Measurements from ENCODE around the gene FRMD6.

The FRMD6 gene

GRCh38 chr14:51651388-51652167, at the start of gene FRMD6:
Gene FRMD6 (plus strand): TSS chr14:51651910. CDS start chr14:51689837, 37,927 bp downstream.
- DNase-seq = peak; percentile 94

DNA sequence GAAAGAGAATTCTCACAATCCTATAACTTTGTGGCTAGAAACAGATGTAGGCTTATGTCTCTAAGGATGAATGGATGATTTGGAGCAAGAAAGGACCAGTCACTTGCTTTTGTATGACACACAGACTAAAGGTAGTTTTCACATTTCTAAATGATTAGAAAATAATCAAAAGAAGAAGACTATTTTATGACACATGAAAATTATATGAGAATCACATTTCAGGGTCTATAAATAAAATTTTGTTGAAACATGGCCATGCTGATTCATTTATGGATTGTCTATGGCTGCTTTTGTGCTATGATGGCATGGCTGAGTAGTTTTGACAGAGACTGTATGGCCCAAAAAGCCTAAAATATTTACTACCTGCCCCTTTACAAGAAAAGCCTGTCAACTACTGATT, 49.4 kb upstream of the FRMD6 start:
- DNase-seq = no peak

DNA sequence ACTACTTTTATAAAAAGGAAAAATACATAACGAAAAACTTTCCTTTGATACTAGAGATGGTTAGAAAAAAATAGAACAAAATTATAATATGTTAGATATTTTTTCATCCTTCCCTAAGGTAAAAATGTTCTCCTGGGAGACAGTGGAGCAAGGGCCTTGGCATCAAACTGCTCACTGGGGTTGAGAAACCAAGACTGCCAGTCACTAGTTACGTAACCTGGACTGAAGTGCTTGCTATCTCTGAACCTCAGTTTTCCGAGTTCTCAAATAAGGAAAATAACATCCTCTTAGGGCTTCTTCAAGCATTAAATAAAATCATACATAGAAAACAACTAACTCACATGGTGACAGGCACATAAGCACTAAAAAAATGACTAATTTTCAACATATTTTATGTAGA, 48.2 kb upstream of the FRMD6 start:
- DNase-seq = no peak

DNA sequence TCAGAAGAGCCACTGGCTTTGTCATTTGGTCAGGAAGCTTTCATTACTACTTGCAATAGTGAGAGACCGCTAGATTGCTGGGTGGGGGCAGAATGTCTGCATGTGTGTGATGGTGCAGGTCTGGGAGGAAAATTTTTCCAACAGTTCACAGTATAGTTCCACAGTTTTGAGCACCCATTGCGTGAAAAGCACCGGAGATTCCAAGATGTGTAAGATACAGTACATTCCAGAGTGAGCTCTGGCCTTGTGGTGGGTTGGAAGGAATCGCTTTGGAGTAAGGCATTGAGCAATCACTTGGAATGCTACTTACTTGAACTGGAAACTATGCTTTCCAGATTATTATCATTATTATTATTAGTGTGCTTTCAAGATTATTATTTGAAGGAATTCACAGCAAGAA, 47.6 kb upstream of the FRMD6 start:
- no peak for DNase-seq

DNA sequence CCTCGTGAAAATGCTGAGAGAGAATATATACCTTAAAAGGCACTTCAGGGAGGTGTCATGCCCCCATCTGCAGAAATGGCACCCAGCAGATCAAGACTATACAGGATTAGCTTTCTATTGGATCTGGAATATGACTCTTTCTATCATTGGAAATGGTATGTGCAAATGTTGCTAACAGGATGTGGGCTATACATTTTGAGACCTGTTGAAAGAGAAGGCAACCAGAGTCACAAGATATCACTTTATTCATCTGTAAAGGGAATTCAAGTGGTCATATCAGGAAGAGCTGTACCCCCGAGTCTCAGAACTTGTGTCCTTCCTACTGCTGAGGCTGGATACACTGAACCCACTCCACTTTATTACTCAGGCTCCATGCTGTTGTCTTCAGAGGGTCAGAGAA, 46.1 kb upstream of the FRMD6 start:
- no peak for DNase-seq

GRCh38 chr14:51607711-51608110, 44.0 kb upstream of the FRMD6 start:
- no peak for DNase-seq

GRCh38 chr14:51609251-51609954, 42.3 kb upstream of the FRMD6 start:
- DNase-seq = no peak

DNA sequence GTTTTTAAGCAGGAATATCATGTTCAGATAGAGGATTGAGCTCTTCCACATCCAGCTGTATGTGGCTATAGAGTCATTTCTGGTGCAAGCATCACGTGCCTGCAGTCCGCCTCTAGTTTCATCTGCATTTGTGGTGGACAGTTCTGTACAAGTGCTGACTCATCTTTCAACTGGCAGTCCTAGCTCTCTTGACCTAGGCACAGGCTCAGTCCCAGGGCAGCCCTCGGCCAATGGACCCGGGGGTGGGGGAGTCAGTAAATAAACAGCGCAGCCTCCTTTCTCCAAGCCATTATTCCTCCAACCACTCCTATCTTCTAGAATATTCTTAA, 41.8 kb upstream of the FRMD6 start:
- no peak for DNase-seq

DNA sequence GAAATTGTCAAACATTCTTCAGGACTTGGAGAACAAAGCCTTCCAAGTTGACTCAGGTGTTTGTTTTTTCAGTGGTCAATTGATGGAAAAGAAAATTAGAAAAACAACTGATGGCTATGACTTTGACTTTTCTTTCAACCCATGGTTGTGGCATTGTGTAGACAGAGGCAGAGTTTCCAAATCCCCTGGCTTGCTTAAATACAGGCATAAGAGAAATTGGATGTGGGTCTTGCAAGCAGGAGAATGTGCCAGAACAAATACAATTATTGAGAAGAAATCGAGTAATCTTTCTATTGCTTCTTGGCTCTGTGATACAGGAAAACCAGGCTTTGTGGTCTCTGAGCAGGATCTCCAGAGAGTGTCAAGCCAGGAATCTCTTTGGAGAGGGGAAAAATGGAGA, 40.9 kb upstream of the FRMD6 start:
- no peak for DNase-seq

DNA sequence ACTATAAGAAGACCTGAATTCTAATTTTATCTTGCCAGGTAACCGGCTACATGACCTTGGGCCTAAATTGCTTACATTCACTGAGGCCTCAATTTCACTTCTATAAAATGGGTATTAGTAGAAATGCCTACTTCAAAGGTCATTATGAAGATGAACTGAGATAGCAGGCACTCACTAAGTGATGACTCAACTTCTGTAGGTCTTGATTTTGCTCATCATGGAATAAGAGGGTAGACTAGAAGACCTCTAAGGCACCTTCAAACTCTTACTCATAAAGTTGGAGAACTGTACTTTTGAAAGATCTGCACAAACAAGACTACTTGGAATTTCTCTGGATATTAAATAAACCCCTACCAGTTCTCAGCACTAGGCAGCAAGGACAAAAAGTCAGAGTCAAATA, 39.3 kb upstream of the FRMD6 start:
- DNase-seq = no peak

DNA sequence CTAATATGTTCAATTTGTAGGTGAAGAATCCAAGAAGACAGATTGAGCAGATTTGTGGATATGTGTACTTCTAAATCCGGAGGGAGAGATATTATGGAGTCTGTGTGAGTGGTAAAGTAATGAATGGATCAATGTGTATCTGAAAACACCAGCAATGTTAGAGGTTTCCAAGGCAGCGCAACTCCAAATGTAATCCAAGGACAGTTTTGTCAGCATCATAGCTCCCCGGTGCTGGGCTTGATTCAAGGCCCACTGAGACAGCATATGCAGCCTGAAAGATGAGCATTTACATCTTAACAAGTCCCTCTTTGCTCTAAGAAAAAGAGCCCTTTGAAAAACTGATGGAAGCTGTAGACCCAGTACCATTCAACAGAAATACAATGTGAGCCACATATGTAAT, 38.3 kb upstream of the FRMD6 start:
- DNase-seq = no peak

GRCh38 chr14:51614707-51615106, 37.0 kb upstream of the FRMD6 start:
- no peak for DNase-seq

GRCh38 chr14:51616256-51616655, 35.5 kb upstream of the FRMD6 start:
- no peak for DNase-seq

DNA sequence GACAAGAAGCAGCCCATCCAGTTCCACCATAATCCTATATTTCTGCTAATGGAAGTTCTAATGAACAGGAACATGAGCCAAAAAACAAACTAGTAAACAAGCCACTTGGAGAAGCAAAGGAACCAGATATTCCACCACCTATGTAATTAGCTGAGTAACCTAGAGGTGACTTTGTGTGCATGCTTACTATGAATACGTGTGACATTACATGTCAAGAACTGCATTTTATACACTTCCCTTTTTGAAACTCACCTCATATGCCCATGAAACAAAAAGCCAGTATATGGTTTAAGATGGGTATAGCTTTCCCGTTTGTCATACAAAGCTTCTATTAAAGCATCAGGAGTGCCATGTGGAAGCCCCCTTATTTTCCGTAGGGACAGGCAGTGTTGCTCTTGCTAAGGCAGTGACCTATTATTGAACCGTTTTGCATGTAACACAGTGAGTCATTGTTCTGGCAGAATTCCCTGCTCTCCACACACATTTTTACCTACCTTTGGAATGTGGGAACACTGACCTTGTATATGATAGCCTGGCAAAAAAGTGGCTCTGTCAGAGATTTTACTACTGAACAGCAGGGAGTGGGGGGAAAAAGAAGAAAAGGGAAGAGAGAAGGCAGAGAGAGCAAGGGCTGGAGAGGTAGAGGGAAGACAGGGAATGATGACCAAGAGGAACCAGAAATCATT, 34.8 kb upstream of the FRMD6 start:
- DNase-seq = no peak

DNA sequence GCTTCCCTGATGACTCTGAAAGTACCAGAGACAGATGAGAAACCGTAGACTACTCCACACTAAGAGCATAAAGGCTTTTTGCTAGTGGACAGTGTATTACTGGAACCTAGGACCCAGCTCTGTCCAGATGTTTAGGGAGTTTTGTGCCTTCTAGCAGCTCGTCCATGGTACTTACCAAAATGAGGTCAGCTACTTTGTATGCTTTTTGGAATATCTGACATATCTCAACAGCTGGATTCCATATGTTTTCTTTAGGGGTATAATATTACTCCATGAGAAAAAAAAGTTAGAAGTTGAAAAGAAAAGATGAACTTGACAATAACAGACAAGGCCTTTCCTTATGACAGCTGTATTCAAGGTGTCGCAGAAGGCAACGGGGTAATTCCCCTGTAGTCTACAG, 32.1 kb upstream of the FRMD6 start:
- DNase-seq = no peak

- DNase-seq = no peak
These were observed 31.7 kb upstream of the FRMD6 start for GRCh38 chr14:51620056-51620455.

- no peak for DNase-seq
These were observed 30.1 kb upstream of the FRMD6 start for GRCh38 chr14:51621654-51622053.

DNA sequence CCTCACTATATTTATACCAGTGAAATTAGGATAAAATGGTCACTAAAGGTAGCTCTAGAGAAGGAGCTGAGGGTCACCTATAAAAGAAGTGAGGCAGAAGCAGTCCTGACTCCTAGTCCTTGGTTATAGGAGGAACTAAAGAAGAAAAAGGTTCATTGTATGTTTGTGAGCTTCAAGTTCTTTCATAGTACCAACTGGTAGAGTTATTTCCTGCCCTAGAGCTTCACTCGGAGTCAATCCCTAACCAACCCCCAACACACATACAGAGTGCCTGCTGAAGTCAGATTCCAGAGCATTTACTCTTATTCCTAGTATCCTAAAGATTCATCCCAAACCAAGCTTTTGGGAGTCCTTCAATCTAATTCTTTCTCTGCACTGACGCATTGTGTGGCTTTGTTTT, 29.3 kb upstream of the FRMD6 start:
- DNase-seq = no peak

- DNase-seq = no peak
These were observed 26.6 kb upstream of the FRMD6 start for GRCh38 chr14:51624955-51625569.

- no peak for DNase-seq
These were observed 25.5 kb upstream of the FRMD6 start for GRCh38 chr14:51626185-51626584.

GRCh38 chr14:51626788-51627187, 24.9 kb upstream of the FRMD6 start:
- DNase-seq = no peak

- DNase-seq = no peak
These were observed 24.4 kb upstream of the FRMD6 start for GRCh38 chr14:51627313-51627712.

DNA sequence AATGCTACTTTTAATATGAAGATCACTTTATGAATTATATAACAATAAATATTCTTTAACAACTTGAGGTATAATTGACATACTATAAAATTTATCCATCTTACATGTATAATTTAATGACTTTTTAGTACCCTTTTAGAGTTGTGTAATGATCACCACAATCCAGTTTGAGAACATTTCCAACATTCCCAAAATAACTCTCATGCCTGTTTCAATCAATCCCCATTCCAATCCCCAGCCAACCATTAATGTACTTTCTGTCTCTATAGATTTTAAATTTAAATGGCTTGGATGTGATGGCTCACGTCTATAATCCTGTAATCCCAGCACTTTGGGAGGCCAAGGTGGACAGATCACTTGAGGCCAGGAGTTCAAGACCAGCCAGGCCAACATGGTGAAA, 23.5 kb upstream of the FRMD6 start:
- DNase-seq = no peak

DNA sequence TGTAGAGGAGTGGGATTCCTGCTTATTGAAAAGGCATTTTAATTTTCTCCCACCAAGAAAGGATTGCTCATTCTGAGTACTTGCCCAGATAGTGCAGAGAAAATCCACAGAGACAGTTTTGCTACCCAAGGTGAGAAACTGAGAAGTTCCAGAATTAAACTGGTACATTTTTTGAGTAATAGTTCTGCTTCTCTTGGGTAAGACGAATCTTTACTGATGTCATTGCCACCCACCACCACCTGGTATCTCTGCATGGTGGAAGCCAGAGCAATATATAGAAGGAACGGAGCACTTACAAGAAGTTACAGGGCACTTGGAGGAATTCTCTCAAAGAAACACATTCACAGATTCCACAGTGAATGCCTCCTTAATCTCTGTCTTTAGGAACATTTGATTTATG, 20.7 kb upstream of the FRMD6 start:
- DNase-seq = no peak
